HCT116 (cell line): ENCODE data around the gene AFAP1.

Source experiments
- CTCF ChIP-seq, 3 experiments: fragments of 200-600 bp in 1 of 3; sonication (generic) in 1 of 3; IDR thresholded peaks in 2 of 3; conservative IDR thresholded peaks in 1 of 3; 2 replicates each; pipeline ENCODE4 v1.5.1; 2012 to 2017; ENCODE audit warnings: low read depth in 2 of 3, low read length in 2 of 3, antibody characterized with exemption in 1 of 3, borderline replicate concordance in 1 of 3, control low read depth in 1 of 3, mild to moderate bottlenecking in 1 of 3, mixed read lengths in 1 of 3, mixed run types in 1 of 3, moderate library complexity in 1 of 3; ENCODE audit not compliant: insufficient read depth in 1 of 3
- EZH2 ChIP-seq: fragments of 200-600 bp; sonication (generic); IDR thresholded peaks from 2 replicates; pipeline ENCODE4 v1.6.1; 2017; ENCODE audit warnings: antibody characterized with exemption, mixed run types

DNA sequence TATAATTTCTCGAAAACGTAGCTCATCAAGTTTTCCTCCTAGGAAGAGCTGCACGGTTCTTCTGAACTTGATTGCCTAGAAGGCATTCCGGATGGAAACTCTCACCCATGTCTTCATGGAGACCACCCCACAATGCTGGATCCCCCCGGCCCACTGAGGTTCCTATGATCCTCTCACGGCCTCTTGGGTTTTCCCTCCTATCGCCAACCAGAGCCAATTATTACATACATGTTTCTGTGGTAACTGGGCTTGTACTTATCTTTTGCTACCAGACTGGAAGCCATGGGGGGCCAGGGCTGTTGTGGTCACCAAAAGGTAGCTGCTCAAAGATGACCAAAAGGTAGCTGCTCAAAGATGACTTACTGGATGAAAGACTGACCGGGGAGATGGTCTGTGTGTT is 131.5 kb downstream of the AFAP1 start:
- TF ChIP-seq CTCF (IDR thresholded peaks at IDR 0.05 in 2 of 3, conservative IDR thresholded peaks at IDR 0.05 in 1 of 3; ENCODE audit: borderline replicate concordance in 1 of 3, insufficient read depth in 1 of 3, low read depth in 2 of 3, low read length in 2 of 3) (no peak), EZH2 (no peak)
